ENCODE measurements around the gene AKT3. TPM values are rescaled to one million over a fixed set of nuclear protein-coding genes. Genes with fewer than 3 reads are reported as not detected.

AKT3 gene
- total RNA-seq, 4 donors from 2014 or later: 2.0 to 32.2 (median 9.3) TPM

DNA sequence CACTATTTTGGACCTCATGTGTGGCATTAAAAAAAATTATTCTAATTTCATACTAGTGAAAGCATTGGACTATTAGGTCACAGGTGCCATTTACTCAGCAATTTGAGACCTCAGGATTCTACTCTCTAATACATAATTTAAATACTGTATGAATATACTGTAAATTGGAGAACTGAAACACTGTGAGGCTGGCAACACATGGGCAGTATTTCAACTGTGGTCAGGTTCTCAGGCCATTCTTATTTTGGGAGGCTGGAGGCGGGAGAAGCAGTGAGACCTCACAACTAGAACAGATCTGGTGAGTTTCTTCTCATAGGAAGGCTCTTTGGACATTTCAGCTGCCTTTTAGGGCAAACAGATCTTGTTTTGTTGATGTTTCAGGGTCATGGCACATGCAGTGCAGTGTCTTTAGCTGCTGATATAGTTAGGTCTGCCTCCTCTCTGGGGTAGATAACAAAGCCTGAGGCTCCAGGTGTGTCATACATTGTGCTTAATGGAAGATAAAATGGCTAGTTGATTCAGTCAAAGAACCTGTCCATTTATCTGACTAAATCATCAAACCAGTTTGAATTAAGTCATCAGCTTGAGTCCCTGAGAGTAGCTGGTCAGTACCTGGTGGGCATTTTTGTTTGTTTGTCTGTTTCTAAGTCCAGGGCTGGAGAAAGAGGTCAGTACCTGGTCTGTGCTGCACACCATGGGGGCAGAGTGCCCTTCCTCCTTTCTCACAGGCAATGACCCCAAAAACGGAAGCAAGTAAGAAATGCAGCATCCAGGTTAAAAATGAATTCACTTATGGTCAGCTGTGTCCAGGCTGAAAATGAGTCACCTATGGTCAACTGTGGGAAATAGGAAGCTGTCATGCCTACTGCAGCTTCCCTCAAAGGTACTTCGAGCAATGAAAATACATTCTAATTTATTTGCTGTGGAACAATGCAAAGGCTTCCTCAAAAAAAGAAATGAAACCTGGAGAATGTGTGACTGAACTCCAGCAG lies 378.0 kb downstream of the AKT3 start:
- Histone ChIP-seq H3K4me3 (no peak overlapping the region), H3K27me3 (no peaks in the 10 kb centered on the region), H3K4me1 (peaks cover 6 to 26% (median 13%) of the 10 kb centered on the region in 3 donors), H3K36me3 (peaks cover 0 to 19% (median 0%) of the 10 kb centered on the region in 3 donors), H3K27ac (no peak overlapping the region), H3K9me3 (no peaks in the 10 kb centered on the region)
- TF ChIP-seq, protein P1, sequence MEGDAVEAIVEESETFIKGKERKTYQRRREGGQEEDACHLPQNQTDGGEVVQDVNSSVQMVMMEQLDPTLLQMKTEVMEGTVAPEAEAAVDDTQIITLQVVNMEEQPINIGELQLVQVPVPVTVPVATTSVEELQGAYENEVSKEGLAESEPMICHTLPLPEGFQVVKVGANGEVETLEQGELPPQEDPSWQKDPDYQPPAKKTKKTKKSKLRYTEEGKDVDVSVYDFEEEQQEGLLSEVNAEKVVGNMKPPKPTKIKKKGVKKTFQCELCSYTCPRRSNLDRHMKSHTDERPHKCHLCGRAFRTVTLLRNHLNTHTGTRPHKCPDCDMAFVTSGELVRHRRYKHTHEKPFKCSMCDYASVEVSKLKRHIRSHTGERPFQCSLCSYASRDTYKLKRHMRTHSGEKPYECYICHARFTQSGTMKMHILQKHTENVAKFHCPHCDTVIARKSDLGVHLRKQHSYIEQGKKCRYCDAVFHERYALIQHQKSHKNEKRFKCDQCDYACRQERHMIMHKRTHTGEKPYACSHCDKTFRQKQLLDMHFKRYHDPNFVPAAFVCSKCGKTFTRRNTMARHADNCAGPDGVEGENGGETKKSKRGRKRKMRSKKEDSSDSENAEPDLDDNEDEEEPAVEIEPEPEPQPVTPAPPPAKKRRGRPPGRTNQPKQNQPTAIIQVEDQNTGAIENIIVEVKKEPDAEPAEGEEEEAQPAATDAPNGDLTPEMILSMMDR (IDR thresholded peaks at IDR 0.05): no peak
- TF ChIP-seq POLR2A (IDR thresholded peaks at IDR 0.05): no peak
- no peak for DNase-seq
- WGBS, 2 donors: 53 to 74% methylated on average over 1 to 3 of the region's 3 CpGs
- intact Hi-C loops (cut with DNase I): no loop called here

- DNase-seq: no peak
- no peak overlapping the region for H3K4me3 ChIP-seq
- 81 to 88% methylated on average over 15 to 17 of the region's 17 CpGs for WGBS, 2 donors
- peaks cover 6 to 26% (median 13%) of the 10 kb centered on the region in 3 donors for H3K4me1 ChIP-seq
- no peaks in the 10 kb centered on the region for H3K9me3 ChIP-seq
- no peaks in the 10 kb centered on the region for H3K27me3 ChIP-seq
- TF ChIP-seq, protein P1 (IDR thresholded peaks at IDR 0.05): no peak
- TF ChIP-seq POLR2A (IDR thresholded peaks at IDR 0.05): no peak
- H3K36me3 ChIP-seq: peaks cover 0 to 20% (median 0%) of the 10 kb centered on the region in 3 donors
- H3K27ac ChIP-seq: no peak overlapping the region
- intact Hi-C loops (cut with DNase I): no loop called here
Observed at GRCh38 chr1:243471026-243471685, 378.9 kb downstream of the AKT3 start.

DNA sequence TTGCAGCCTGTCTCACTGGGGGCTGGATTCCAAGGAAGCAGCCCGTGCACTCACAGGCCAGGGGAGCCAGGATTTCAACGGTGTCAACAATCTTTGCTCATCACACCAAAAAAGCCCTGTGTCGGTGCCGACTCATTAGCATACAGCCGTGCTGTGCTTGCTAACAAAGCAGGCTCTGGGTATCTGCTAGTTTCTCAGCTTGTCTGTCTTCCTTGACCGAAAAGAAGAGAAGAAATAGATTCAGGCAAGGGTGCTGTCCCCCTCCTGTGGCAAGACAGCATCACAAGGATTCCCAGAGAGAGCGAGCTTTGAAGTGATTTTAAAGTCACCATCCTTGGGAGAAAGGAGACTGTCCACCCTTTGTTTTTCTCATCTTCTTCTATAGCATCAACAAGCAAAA lies 379.5 kb downstream of the AKT3 start:
- H3K27ac ChIP-seq: no peak overlapping the region
- H3K27me3 ChIP-seq: no peaks in the 10 kb centered on the region
- no peak overlapping the region for H3K4me3 ChIP-seq
- H3K36me3 ChIP-seq: peaks cover 0 to 20% (median 0%) of the 10 kb centered on the region in 3 donors
- no peaks in the 10 kb centered on the region for H3K9me3 ChIP-seq
- TF ChIP-seq POLR2A (IDR thresholded peaks at IDR 0.05): no peak
- TF ChIP-seq, protein P1 (IDR thresholded peaks at IDR 0.05): no peak
- intact Hi-C loops (cut with DNase I): no loop called here
- no peak for DNase-seq
- WGBS, 2 donors: 70 to 100% methylated on average over 5 of the region's 7 CpGs
- H3K4me1 ChIP-seq: peaks cover 6 to 26% (median 13%) of the 10 kb centered on the region in 3 donors

GRCh38 chr1:243469497-243469896 lies 380.5 kb downstream of the AKT3 start:
- H3K36me3 ChIP-seq: peaks cover 0 to 14% (median 0%) of the 10 kb centered on the region in 3 donors
- H3K27me3 ChIP-seq: no peaks in the 10 kb centered on the region
- H3K4me3 ChIP-seq: no peak overlapping the region
- H3K4me1 ChIP-seq: peaks cover 6 to 26% (median 13%) of the 10 kb centered on the region in 3 donors
- H3K9me3 ChIP-seq: no peaks in the 10 kb centered on the region
- WGBS, 2 donors: 89 to 100% methylated on average over 3 of the region's 3 CpGs
- no peak overlapping the region for H3K27ac ChIP-seq
- intact Hi-C loops (cut with DNase I): no loop called here
- TF ChIP-seq, protein P1 (IDR thresholded peaks at IDR 0.05): no peak
- no peak for TF ChIP-seq POLR2A (IDR thresholded peaks at IDR 0.05)
- DNase-seq: no peak

- Histone ChIP-seq H3K36me3 (peaks cover 0 to 34% (median 0%) of the 10 kb centered on the region in 3 donors), H3K27me3 (no peaks in the 10 kb centered on the region), H3K9me3 (no peaks in the 10 kb centered on the region), H3K27ac (no peak overlapping the region), H3K4me1 (no peaks in the 10 kb centered on the region), H3K4me3 (no peak overlapping the region)
- 54 to 76% methylated on average over 5 of the region's 5 CpGs for WGBS, 2 donors
- no peak for DNase-seq
- TF ChIP-seq, protein P1 (IDR thresholded peaks at IDR 0.05): no peak
- no peak for TF ChIP-seq POLR2A (IDR thresholded peaks at IDR 0.05)
- intact Hi-C loops (cut with DNase I): no loop called here
Observed at GRCh38 chr1:243465738-243466137, 384.3 kb downstream of the AKT3 start.

Measured in esophagus squamous epithelium (tissue), 5 donors.